ENCODE data around the gene BDH1.

DNA sequence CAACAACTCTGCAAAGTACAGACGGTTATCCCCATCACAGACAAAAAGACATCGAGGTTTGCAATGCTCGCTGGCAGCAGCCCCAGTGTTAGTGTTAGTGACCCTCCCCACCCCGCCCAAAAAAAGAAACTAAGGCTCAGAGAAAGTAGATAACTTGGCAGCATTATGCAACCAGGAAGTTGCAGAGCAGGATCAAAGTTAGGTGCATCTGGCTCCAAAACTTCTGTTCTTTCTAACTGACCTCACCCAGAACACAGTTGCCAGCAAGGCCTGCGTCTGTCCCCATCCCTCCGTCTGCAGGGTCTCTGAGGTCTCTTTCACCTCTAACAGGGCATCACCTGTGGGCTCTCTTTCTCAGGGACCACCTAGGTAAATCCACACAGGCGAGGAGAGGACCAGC, 51.5 kb downstream of the BDH1 start:
- TF ChIP-seq CTCF (IDR thresholded peaks at IDR 0.05) (no peak), POLR2A (IDR thresholded peaks at IDR 0.05) (no peak), POLR2AphosphoS5 (IDR thresholded peaks at IDR 0.05) (no peak)
